Measurements from ENCODE around the gene HMGCS1.

- TF ChIP-seq REST (IDR thresholded peaks at IDR 0.05; ENCODE audit: insufficient replicate concordance, low read depth) (no peak), SPI1 (IDR thresholded peaks at IDR 0.05; ENCODE audit: borderline replicate concordance, low read depth) (no peak), GABPA (IDR thresholded peaks at IDR 0.05; ENCODE audit: low read depth) (no peak), POLR2AphosphoS5 (IDR thresholded peaks at IDR 0.05; ENCODE audit: low read depth) (no peak; the same call in 1 of the 2 replicates)
- TF ChIP-seq, protein P1, sequence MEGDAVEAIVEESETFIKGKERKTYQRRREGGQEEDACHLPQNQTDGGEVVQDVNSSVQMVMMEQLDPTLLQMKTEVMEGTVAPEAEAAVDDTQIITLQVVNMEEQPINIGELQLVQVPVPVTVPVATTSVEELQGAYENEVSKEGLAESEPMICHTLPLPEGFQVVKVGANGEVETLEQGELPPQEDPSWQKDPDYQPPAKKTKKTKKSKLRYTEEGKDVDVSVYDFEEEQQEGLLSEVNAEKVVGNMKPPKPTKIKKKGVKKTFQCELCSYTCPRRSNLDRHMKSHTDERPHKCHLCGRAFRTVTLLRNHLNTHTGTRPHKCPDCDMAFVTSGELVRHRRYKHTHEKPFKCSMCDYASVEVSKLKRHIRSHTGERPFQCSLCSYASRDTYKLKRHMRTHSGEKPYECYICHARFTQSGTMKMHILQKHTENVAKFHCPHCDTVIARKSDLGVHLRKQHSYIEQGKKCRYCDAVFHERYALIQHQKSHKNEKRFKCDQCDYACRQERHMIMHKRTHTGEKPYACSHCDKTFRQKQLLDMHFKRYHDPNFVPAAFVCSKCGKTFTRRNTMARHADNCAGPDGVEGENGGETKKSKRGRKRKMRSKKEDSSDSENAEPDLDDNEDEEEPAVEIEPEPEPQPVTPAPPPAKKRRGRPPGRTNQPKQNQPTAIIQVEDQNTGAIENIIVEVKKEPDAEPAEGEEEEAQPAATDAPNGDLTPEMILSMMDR (IDR thresholded peaks at IDR 0.05; ENCODE audit: insufficient read depth, low read length) = no peak
These were observed 26.6 kb downstream of the HMGCS1 start for GRCh38 chr5:43286623-43287022.
